CD4-positive, alpha-beta memory T cell (primary cell): Measurements from ENCODE around the gene TOR1A. TPM values are rescaled to one million over a fixed set of nuclear protein-coding genes. Genes with fewer than 3 reads are reported as not detected.

Experiments
- CTCF ChIA-PET: fragments of 350-600 bp; sonication (Branson Sonifier 250); formaldehyde crosslinking; loops from one replicate; lab custom pipeline; 2021; ENCODE audit warnings: inconsistent platforms; ENCODE audit not compliant: partially characterized antibody; lab: Charles Lee
- POLR2A ChIA-PET: fragments of 350-600 bp; sonication (Branson Sonifier 250); formaldehyde crosslinking; loops from one replicate; lab custom pipeline; 2021; ENCODE audit not compliant: partially characterized antibody; lab: Charles Lee
- DNase-seq, 5 donors: peaks; one replicate each; pipeline versions ENCODE4 v3.0.0 to v3.0.0-alpha.2; 2020 to 2022; ENCODE audit warnings: mixed read lengths in 1 of 5
- H3K27ac ChIP-seq: one replicate; pipeline ENCODE4 v1.7.0; 2013; ENCODE audit warnings: low read depth, low read length
- H3K27me3 ChIP-seq: 2 replicates; pipeline ENCODE4 v1.7.0; 2013; ENCODE audit warnings: mild to moderate bottlenecking, low read length, moderate library complexity; ENCODE audit not compliant: insufficient read depth
- H3K36me3 ChIP-seq: 2 replicates; pipeline ENCODE4 v1.7.0; 2013; ENCODE audit warnings: mild to moderate bottlenecking, low read length, moderate library complexity; ENCODE audit not compliant: insufficient read depth
- H3K4me1 ChIP-seq: 2 replicates; pipeline ENCODE4 v1.7.0; 2013; ENCODE audit warnings: mild to moderate bottlenecking, low read length, moderate library complexity; ENCODE audit not compliant: insufficient read depth
- H3K4me3 ChIP-seq, 2 donors: one replicate each; pipeline ENCODE4 v1.7.0; 2013; ENCODE audit warnings: low read length in 2 of 2, mild to moderate bottlenecking in 1 of 2
- H3K9me3 ChIP-seq, 2 donors: one replicate each; pipeline ENCODE4 v1.7.0; 2013; ENCODE audit warnings: low read length in 2 of 2, control low read depth in 1 of 2; ENCODE audit not compliant: control insufficient read depth in 1 of 2
- H3K27ac Mint-ChIP-seq, 7 donors: one replicate each; pipeline ENCODE4 v1.8.0; 2020 to 2021; ENCODE audit warnings: mixed read lengths in 7 of 7, mild to moderate bottlenecking in 6 of 7, inconsistent platforms in 3 of 7, moderate library complexity in 3 of 7
- H3K27me3 Mint-ChIP-seq, 2 donors: one replicate each; pipeline ENCODE4 v1.8.0; 2020 to 2021; ENCODE audit warnings: mixed read lengths in 2 of 2
- H3K36me3 Mint-ChIP-seq, 2 donors: one replicate each; pipeline ENCODE4 v1.8.0; 2020 to 2021; ENCODE audit warnings: mixed read lengths in 2 of 2, inconsistent platforms in 1 of 2, mild to moderate bottlenecking in 1 of 2
- H3K4me1 Mint-ChIP-seq, 4 donors: one replicate each; pipeline ENCODE4 v1.8.0; 2020 to 2021; ENCODE audit warnings: mixed read lengths in 4 of 4, mild to moderate bottlenecking in 1 of 4
- H3K4me3 Mint-ChIP-seq, 8 donors: one replicate each; pipeline ENCODE4 v1.8.0; 2020 to 2021; ENCODE audit warnings: mixed read lengths in 8 of 8, mild to moderate bottlenecking in 7 of 8, moderate library complexity in 6 of 8, inconsistent platforms in 3 of 8
- H3K9me3 Mint-ChIP-seq, 8 donors: one replicate each; pipeline ENCODE4 v1.8.0; 2020 to 2021; ENCODE audit warnings: mixed read lengths in 8 of 8, mild to moderate bottlenecking in 5 of 8, inconsistent platforms in 3 of 8, moderate library complexity in 1 of 8
- intact Hi-C: fragments of 100-400 bp; cut with micrococcal nuclease; formaldehyde crosslinking; loops from one replicate; pipeline ENCODE4 v1.15.1; 2023
- polyA plus RNA-seq, 2 donors: library from polyadenylated mRNA; unstranded; fragments of 300-500 nt; fragmentation: Illumina TruSeq; gene quantifications; one replicate each; pipeline ENCODE4 v1.2.3, GENCODE V29; 2021
- total RNA-seq, 2 experiments: library from RNA; stranded (reverse); gene quantifications; one replicate each; pipeline ENCODE4 v1.2.3, GENCODE V29; 2021

Gene TOR1A
- total and polyA plus RNA-seq, 4 experiments from 2014 or later = 39.8 to 82.5 (median 54.1) TPM

- peaks cover 25 to 48% (median 33%) of the 10 kb centered on the region in 4 donors for H3K4me1 Mint-ChIP-seq
- intact Hi-C loops = no loop called here
- CTCF ChIA-PET = interaction anchor here (0.9 kb wide), 1 partner anchor 126 kb away, joined by 3 read pairs; no protein-coding TSS in a partner anchor
Observed at GRCh38 chr9:129852579-129852978, 28.6 kb upstream of the TOR1A start.

GRCh38 chr9:129851821-129852220 lies 27.9 kb upstream of the TOR1A start:
- Histone ChIP-seq H3K27me3 (no peaks in the 10 kb centered on the region), H3K27ac (no peak overlapping the region), H3K4me1 (peaks cover 21% of the 10 kb centered on the region), H3K36me3 (peaks cover 58% of the 10 kb centered on the region), H3K4me3 (no peak overlapping the region), H3K9me3 (no peaks in the 10 kb centered on the region)
- CTCF ChIA-PET = no interaction called here
- Mint-ChIP-seq H3K27me3 (no peaks in the 10 kb centered on the region), H3K4me3 (no peak overlapping the region), H3K4me1 (peaks cover 27 to 45% (median 33%) of the 10 kb centered on the region in 4 donors), H3K9me3 (no peaks in the 10 kb centered on the region), H3K36me3 (peaks cover 55 to 69% of the 10 kb centered on the region in 2 donors), H3K27ac (peak overlapping the region in 2 of 7 donors; percentile 68 to 69)
- POLR2A ChIA-PET = interaction anchor here (1.2 to 1.4 kb wide), 3 partner anchors 11 to 18 kb away, joined by 3 to 6 read pairs (median 3); no protein-coding TSS in a partner anchor
- no peak for DNase-seq
- intact Hi-C loops = no loop called here

More at GRCh38 chr9:129852579-129852978, 28.6 kb upstream of the TOR1A start:
- Mint-ChIP-seq H3K36me3 (peaks cover 58 to 73% of the 10 kb centered on the region in 2 donors), H3K9me3 (no peaks in the 10 kb centered on the region), H3K27ac (peak overlapping the region in 2 of 7 donors; percentile 13 to 56), H3K27me3 (no peaks in the 10 kb centered on the region), H3K4me3 (no peak overlapping the region)
- Histone ChIP-seq H3K4me1 (peaks cover 18% of the 10 kb centered on the region), H3K36me3 (peaks cover 65% of the 10 kb centered on the region), H3K4me3 (no peak overlapping the region), H3K27me3 (no peaks in the 10 kb centered on the region), H3K27ac (no peak overlapping the region), H3K9me3 (no peaks in the 10 kb centered on the region)
- no peak for DNase-seq
- POLR2A ChIA-PET = interaction anchor here (1.2 to 1.4 kb wide), 2 partner anchors 14 to 17 kb away, joined by 3 read pairs; no protein-coding TSS in a partner anchor

GRCh38 chr9:129850821-129851550 lies 27.1 kb upstream of the TOR1A start:
- Mint-ChIP-seq H3K4me3 (no peak overlapping the region), H3K9me3 (no peaks in the 10 kb centered on the region), H3K36me3 (peaks cover 47 to 64% of the 10 kb centered on the region in 2 donors), H3K4me1 (peaks cover 27 to 45% (median 35%) of the 10 kb centered on the region in 4 donors), H3K27ac (peak overlapping the region in 2 of 7 donors; percentile 25 to 36), H3K27me3 (no peaks in the 10 kb centered on the region)
- intact Hi-C loops = no loop called here
- peaks cover 50% of the 10 kb centered on the region for H3K36me3 ChIP-seq
- no peaks in the 10 kb centered on the region for H3K9me3 ChIP-seq
- no peaks in the 10 kb centered on the region for H3K27me3 ChIP-seq
- no peak overlapping the region for H3K27ac ChIP-seq
- POLR2A ChIA-PET = interaction anchor here (0.6 to 1.4 kb wide), 4 partner anchors 12 to 33 kb away, joined by 3 to 6 read pairs (median 4); no protein-coding TSS in a partner anchor
- CTCF ChIA-PET = no interaction called here
- H3K4me3 ChIP-seq = no peak overlapping the region
- H3K4me1 ChIP-seq = peaks cover 23% of the 10 kb centered on the region
- DNase-seq = no peak

GRCh38 chr9:129849901-129850300 lies 26.0 kb upstream of the TOR1A start:
- Mint-ChIP-seq H3K4me3 (no peak overlapping the region), H3K9me3 (no peaks in the 10 kb centered on the region), H3K27me3 (no peaks in the 10 kb centered on the region), H3K27ac (peak overlapping the region in 4 of 7 donors; percentile 2 to 57 (median 30)), H3K4me1 (peaks cover 29 to 48% (median 40%) of the 10 kb centered on the region in 4 donors), H3K36me3 (peaks cover 39 to 57% of the 10 kb centered on the region in 2 donors)
- H3K27me3 ChIP-seq = no peaks in the 10 kb centered on the region
- H3K27ac ChIP-seq = no peak overlapping the region
- peaks cover 32% of the 10 kb centered on the region for H3K4me1 ChIP-seq
- intact Hi-C loops = no loop called here
- no peak overlapping the region for H3K4me3 ChIP-seq
- peaks cover 43% of the 10 kb centered on the region for H3K36me3 ChIP-seq
- DNase-seq = no peak
- H3K9me3 ChIP-seq = no peaks in the 10 kb centered on the region
- ChIA-PET CTCF (interaction anchor here (1.4 kb wide), 1 partner anchor 35 kb away, joined by 3 read pairs; no protein-coding TSS in a partner anchor), POLR2A (no interaction called here)

GRCh38 chr9:129848712-129849441 lies 24.9 kb upstream of the TOR1A start:
- CTCF ChIA-PET = interaction anchor here (1.4 kb wide), 1 partner anchor 36 kb away, joined by 3 read pairs; no protein-coding TSS in a partner anchor
- no peaks in the 10 kb centered on the region for H3K27me3 Mint-ChIP-seq

GRCh38 chr9:129845373-129845772 lies 21.4 kb upstream of the TOR1A start:
- CTCF ChIA-PET = interaction anchor here (1.5 kb wide), 1 partner anchor 13 kb away, joined by 3 read pairs; no protein-coding TSS in a partner anchor
- Mint-ChIP-seq H3K9me3 (no peaks in the 10 kb centered on the region), H3K27me3 (no peaks in the 10 kb centered on the region), H3K36me3 (peaks cover 12 to 27% of the 10 kb centered on the region in 2 donors), H3K27ac (peak overlapping the region; percentile 57 to 89 (median 84)), H3K4me3 (peak overlapping the region in 5 of 8 donors; percentile 5 to 61 (median 53)), H3K4me1 (peaks cover 21 to 49% (median 32%) of the 10 kb centered on the region in 4 donors)
- Histone ChIP-seq H3K27ac (no peak overlapping the region), H3K36me3 (peaks cover 21% of the 10 kb centered on the region), H3K4me1 (peaks cover 34% of the 10 kb centered on the region), H3K27me3 (no peaks in the 10 kb centered on the region), H3K4me3 (no peak overlapping the region), H3K9me3 (no peaks in the 10 kb centered on the region)
- intact Hi-C loops = no loop called here
- POLR2A ChIA-PET = interaction anchor here (1.2 to 1.7 kb wide), 2 partner anchors 9 to 14 kb away, joined by 3 to 5 read pairs; no protein-coding TSS in a partner anchor
- no peak for DNase-seq

More at GRCh38 chr9:129848712-129849441, 24.9 kb upstream of the TOR1A start:
- no peak overlapping the region for H3K4me3 ChIP-seq
- peak overlapping the region in 1 of 7 donors; percentile 78 for H3K27ac Mint-ChIP-seq
- H3K4me3 Mint-ChIP-seq = no peak overlapping the region
- peaks cover 40% of the 10 kb centered on the region for H3K36me3 ChIP-seq
- peaks cover 29 to 47% of the 10 kb centered on the region in 2 donors for H3K36me3 Mint-ChIP-seq
- no peaks in the 10 kb centered on the region for H3K9me3 ChIP-seq
- H3K27me3 ChIP-seq = no peaks in the 10 kb centered on the region
- POLR2A ChIA-PET = interaction anchor here (0.6 to 1.0 kb wide), 5 partner anchors 13 to 251 kb away, joined by 3 to 7 read pairs (median 3); partner anchors contain the start of gene TOR1B
- H3K4me1 ChIP-seq = peaks cover 26% of the 10 kb centered on the region
- intact Hi-C loops = no loop called here
- H3K27ac ChIP-seq = no peak overlapping the region
- H3K4me1 Mint-ChIP-seq = peaks cover 20 to 43% (median 31%) of the 10 kb centered on the region in 4 donors
- no peak for DNase-seq
- H3K9me3 Mint-ChIP-seq = no peaks in the 10 kb centered on the region
